Measurements from ENCODE around the gene ETS1. TPM values are rescaled to one million over a fixed set of nuclear protein-coding genes. Genes with fewer than 3 reads are reported as not detected.

Gene ETS1
- total RNA-seq, 4 donors from 2014 or later: 46.3 to 70.6 (median 57.6) TPM

- no peaks in the 10 kb centered on the region for H3K27me3 ChIP-seq
- H3K9me3 ChIP-seq: no peaks in the 10 kb centered on the region
- no peak overlapping the region for H3K4me3 ChIP-seq
- WGBS, 2 donors: 82 to 97% methylated on average over 2 of the region's 2 CpGs
- H3K27ac ChIP-seq: peak overlapping the region in 1 of 4 donors; percentile 22
- no peak for TF ChIP-seq POLR2A (IDR thresholded peaks at IDR 0.05)
- TF ChIP-seq EP300 (IDR thresholded peaks at IDR 0.05): peak in 1 of 2 donors; percentile 5
- H3K4me1 ChIP-seq: peaks cover 0 to 26% (median 9%) of the 10 kb centered on the region in 4 donors
- DNase-seq (ENCODE audit: low spot score in 2 of 2): no peak
- H3K36me3 ChIP-seq: no peaks in the 10 kb centered on the region
Measured at GRCh38 chr11:128555606-128556005, 31.8 kb downstream of the ETS1 start.

DNA sequence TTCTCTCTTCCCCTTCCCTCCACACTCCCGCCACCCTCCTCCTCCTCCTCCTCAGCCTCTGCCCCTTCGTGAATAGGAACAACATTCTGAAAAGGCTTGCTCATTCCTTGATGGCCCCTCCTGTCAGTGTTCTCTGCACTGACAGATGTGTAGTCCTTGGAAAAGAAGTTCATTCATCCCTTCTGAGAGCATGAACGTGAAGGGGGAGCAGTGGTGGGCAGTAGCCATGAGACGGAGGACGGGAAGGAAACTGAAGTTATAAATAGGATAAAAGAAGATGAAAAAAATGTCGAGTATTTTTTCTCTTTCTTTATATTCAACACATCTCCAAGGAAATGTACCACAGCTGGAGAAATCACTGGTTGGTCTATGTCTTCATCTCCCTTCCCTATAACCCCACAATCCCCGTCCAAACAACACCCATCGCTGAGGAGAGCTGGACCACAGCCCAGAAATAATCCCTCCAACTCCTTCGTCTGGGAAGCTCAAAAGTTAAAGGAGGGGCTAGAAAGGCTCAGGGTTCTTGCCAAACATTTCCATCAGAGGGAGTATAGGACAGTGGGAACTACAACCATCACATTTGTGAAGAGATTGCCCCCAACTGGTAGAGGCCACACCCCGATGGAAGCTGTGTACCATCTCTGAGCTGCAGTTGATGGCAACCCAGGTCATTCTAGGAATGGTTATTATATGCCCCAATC, 33.5 kb downstream of the ETS1 start:
- no peaks in the 10 kb centered on the region for H3K36me3 ChIP-seq
- H3K27ac ChIP-seq: peak overlapping the region in 3 of 4 donors; percentile 63 to 72 (median 65)
- DNase-seq (ENCODE audit: low spot score in 2 of 2): no peak
- peaks cover 0 to 43% (median 19%) of the 10 kb centered on the region in 4 donors for H3K4me1 ChIP-seq
- TF ChIP-seq, protein P1, sequence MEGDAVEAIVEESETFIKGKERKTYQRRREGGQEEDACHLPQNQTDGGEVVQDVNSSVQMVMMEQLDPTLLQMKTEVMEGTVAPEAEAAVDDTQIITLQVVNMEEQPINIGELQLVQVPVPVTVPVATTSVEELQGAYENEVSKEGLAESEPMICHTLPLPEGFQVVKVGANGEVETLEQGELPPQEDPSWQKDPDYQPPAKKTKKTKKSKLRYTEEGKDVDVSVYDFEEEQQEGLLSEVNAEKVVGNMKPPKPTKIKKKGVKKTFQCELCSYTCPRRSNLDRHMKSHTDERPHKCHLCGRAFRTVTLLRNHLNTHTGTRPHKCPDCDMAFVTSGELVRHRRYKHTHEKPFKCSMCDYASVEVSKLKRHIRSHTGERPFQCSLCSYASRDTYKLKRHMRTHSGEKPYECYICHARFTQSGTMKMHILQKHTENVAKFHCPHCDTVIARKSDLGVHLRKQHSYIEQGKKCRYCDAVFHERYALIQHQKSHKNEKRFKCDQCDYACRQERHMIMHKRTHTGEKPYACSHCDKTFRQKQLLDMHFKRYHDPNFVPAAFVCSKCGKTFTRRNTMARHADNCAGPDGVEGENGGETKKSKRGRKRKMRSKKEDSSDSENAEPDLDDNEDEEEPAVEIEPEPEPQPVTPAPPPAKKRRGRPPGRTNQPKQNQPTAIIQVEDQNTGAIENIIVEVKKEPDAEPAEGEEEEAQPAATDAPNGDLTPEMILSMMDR (IDR thresholded peaks at IDR 0.05): peak in 1 of 5 experiments; percentile 34
- TF ChIP-seq POLR2A (IDR thresholded peaks at IDR 0.05) (no peak), EP300 (IDR thresholded peaks at IDR 0.05) (no peak)
- H3K4me3 ChIP-seq: no peak overlapping the region
- WGBS, 2 donors: 7 to 13% methylated on average over 10 of the region's 10 CpGs
- H3K9me3 ChIP-seq: no peaks in the 10 kb centered on the region
- no peaks in the 10 kb centered on the region for H3K27me3 ChIP-seq

- peaks cover 0 to 51% (median 23%) of the 10 kb centered on the region in 4 donors for H3K4me1 ChIP-seq
- TF ChIP-seq, protein P1 (IDR thresholded peaks at IDR 0.05): no peak
- TF ChIP-seq EP300 (IDR thresholded peaks at IDR 0.05) (peak in 1 of 2 donors; percentile 84), POLR2A (IDR thresholded peaks at IDR 0.05) (no peak)
- 40 to 47% methylated on average over 14 of the region's 14 CpGs for WGBS, 2 donors
- no peak overlapping the region for H3K4me3 ChIP-seq
- no peaks in the 10 kb centered on the region for H3K36me3 ChIP-seq
- peak in 1 of 2 donors; percentile 25 for DNase-seq (ENCODE audit: low spot score in 2 of 2)
- peak overlapping the region in 3 of 4 donors; percentile 63 to 72 (median 65) for H3K27ac ChIP-seq
- H3K9me3 ChIP-seq: no peaks in the 10 kb centered on the region
- no peaks in the 10 kb centered on the region for H3K27me3 ChIP-seq
Measured at GRCh38 chr11:128552783-128553661, 34.3 kb downstream of the ETS1 start.

GRCh38 chr11:128551611-128552335, 35.6 kb downstream of the ETS1 start:
- TF ChIP-seq POLR2A (IDR thresholded peaks at IDR 0.05) (no peak), EP300 (IDR thresholded peaks at IDR 0.05) (no peak)
- TF ChIP-seq, protein P1 (IDR thresholded peaks at IDR 0.05): no peak
- Histone ChIP-seq H3K4me1 (peaks cover 0 to 59% (median 23%) of the 10 kb centered on the region in 4 donors), H3K36me3 (no peaks in the 10 kb centered on the region), H3K27me3 (no peaks in the 10 kb centered on the region), H3K27ac (peak overlapping the region in 3 of 4 donors; percentile 63 to 80 (median 72)), H3K9me3 (no peaks in the 10 kb centered on the region), H3K4me3 (no peak overlapping the region)
- no peak for DNase-seq (ENCODE audit: low spot score in 2 of 2)
- WGBS, 2 donors: 76 to 83% methylated on average over 9 of the region's 9 CpGs

- no peak for TF ChIP-seq EP300 (IDR thresholded peaks at IDR 0.05)
- no peak for TF ChIP-seq POLR2A (IDR thresholded peaks at IDR 0.05)
- TF ChIP-seq, protein P1 (IDR thresholded peaks at IDR 0.05): no peak
- peaks cover 0 to 59% (median 23%) of the 10 kb centered on the region in 4 donors for H3K4me1 ChIP-seq
- no peaks in the 10 kb centered on the region for H3K27me3 ChIP-seq
- peak overlapping the region in 2 of 4 donors; percentile 80 to 85 for H3K27ac ChIP-seq
- WGBS, 2 donors: 96% methylated on average over 4 of the region's 4 CpGs
- no peaks in the 10 kb centered on the region for H3K9me3 ChIP-seq
- no peak for DNase-seq (ENCODE audit: low spot score in 2 of 2)
- H3K36me3 ChIP-seq: no peaks in the 10 kb centered on the region
- H3K4me3 ChIP-seq: no peak overlapping the region
Measured at GRCh38 chr11:128551058-128551457, 36.3 kb downstream of the ETS1 start.
